ENCODE results near the gene THOC1.

DNA sequence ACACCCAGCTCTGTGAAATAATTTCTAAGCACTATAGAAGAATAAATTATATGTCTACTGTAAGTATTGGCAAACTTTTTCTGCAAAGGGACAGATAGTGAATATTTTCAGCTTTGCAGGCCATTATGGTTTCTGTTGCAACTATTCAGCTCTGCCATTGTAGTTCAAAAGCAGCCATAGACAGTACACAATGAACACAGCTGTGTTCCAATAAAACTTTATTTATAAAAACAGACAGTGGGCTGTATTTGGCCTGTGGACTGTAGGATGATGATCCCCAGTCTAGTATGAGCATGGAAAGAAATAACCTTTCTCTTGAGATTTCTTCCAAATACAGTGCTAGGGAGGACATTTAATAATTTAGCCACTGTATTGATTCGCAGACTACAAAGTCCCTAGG, 35.2 kb upstream of the THOC1 start:
- no peak for TF ChIP-seq POLR2A (IDR thresholded peaks at IDR 0.05)
- TF ChIP-seq, protein P1, sequence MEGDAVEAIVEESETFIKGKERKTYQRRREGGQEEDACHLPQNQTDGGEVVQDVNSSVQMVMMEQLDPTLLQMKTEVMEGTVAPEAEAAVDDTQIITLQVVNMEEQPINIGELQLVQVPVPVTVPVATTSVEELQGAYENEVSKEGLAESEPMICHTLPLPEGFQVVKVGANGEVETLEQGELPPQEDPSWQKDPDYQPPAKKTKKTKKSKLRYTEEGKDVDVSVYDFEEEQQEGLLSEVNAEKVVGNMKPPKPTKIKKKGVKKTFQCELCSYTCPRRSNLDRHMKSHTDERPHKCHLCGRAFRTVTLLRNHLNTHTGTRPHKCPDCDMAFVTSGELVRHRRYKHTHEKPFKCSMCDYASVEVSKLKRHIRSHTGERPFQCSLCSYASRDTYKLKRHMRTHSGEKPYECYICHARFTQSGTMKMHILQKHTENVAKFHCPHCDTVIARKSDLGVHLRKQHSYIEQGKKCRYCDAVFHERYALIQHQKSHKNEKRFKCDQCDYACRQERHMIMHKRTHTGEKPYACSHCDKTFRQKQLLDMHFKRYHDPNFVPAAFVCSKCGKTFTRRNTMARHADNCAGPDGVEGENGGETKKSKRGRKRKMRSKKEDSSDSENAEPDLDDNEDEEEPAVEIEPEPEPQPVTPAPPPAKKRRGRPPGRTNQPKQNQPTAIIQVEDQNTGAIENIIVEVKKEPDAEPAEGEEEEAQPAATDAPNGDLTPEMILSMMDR (IDR thresholded peaks at IDR 0.05) = no peak
- TF ChIP-seq POLR2AphosphoS5 (IDR thresholded peaks at IDR 0.05) = no peak

Measured in breast epithelium (tissue), 3 donors.